Psoas muscle (tissue), 8 donors: Measurements from ENCODE around the gene KDM7A. TPM values are rescaled to one million over a fixed set of nuclear protein-coding genes. Genes with fewer than 3 reads are reported as not detected.

Source experiments
- ATAC-seq, 4 donors: fragments of 200-7000 bp; cut with Tn5 transposase; one replicate each; pipeline ENCODE4 v1.9.1; 2020; ENCODE audit warnings: moderate library complexity in 3 of 4, mild to moderate bottlenecking in 2 of 4
- DNase-seq, 2 donors: peaks; one replicate each; pipeline ENCODE4 v3.0.0-alpha.2; 2020
- H3K27ac ChIP-seq: fragments of 200-600 bp; one replicate; pipeline ENCODE4 v1.8.0; 2022
- H3K27me3 ChIP-seq, 3 donors: fragments of 200-600 bp in 1 of 3; one replicate each; pipeline versions ENCODE4 v1.6.1 to v1.8.0; 2013 to 2022; ENCODE audit warnings: low read length in 2 of 3, mild to moderate bottlenecking in 2 of 3, moderate library complexity in 1 of 3; ENCODE audit not compliant: insufficient read depth in 3 of 3
- H3K36me3 ChIP-seq, 2 donors: fragments of 200-600 bp in 1 of 2; one replicate each; pipeline versions ENCODE4 v1.6.1 to v1.8.0; 2013 to 2022; ENCODE audit warnings: low read depth in 1 of 2, mild to moderate bottlenecking in 1 of 2, moderate library complexity in 1 of 2; ENCODE audit not compliant: insufficient read depth in 1 of 2
- H3K4me1 ChIP-seq: fragments of 200-600 bp; one replicate; pipeline ENCODE4 v1.8.0; 2022
- H3K4me3 ChIP-seq: fragments of 200-600 bp; one replicate; pipeline ENCODE4 v1.8.0; 2022; ENCODE audit warnings: mild to moderate bottlenecking
- H3K9me3 ChIP-seq: fragments of 200-600 bp; one replicate; pipeline ENCODE4 v1.8.0; 2022
- WGBS, 3 donors: extraction: QIAGEN DNeasy Blood & Tissue Kit; methylation state at CpG; one replicate each; pipeline versions ENCODE4 v1.1.6 to v1.1.7; 2013; 5-methylcytosine and 5-hydroxymethylcytosine counted together
- intact Hi-C, 2 donors: fragments of 100-400 bp; cut with DNase I; formaldehyde crosslinking; loops; one replicate each; pipeline versions ENCODE4 v1.11.0 to v1.14.2; 2022
- polyA plus RNA-seq, 3 donors: library from polyadenylated mRNA; stranded (reverse); fragments of 200-250 nt; gene quantifications; one replicate each; pipeline ENCODE4 v1.2.3, GENCODE V29; 2013
- total RNA-seq, 4 donors: library from RNA; stranded (reverse); fragmentation: NEBNext Ultra II Directional in 2 of 4; extraction: Animal tissue kit (Norgen Biotek cat#: 25700) in 2 of 4; gene quantifications; one replicate each; pipeline versions ENCODE4 v1.2.1 to v1.2.4, GENCODE V29; 2021 to 2023
- TF ChIP-seq, protein P1 (sequence below): fragments of 200-600 bp; IDR thresholded peaks from one replicate; pipeline ENCODE4 v1.8.0; 2022; ENCODE audit warnings: antibody characterized with exemption
- donor health status: healthy with polysubstance abuse.
- donor health status: DM: no; HTN: no; CAD: no; lungs with moderate emphysema.
- donor health status: Bipolar disorder and iron deficiency.
- donor health status: healthy.
- donor health status: DM: yes; HTN: yes; CAD: no.
- donor health status: DM: no; HTN: no; CAD: no.
- donor health status: DM: no; HTN: no; CAD: no.
- donor health status: DM: yes; HTN: yes; CAD: no.

The KDM7A gene
- total and polyA plus RNA-seq, 7 donors, result 5.5 to 59.4 (median 27.4) TPM

DNA sequence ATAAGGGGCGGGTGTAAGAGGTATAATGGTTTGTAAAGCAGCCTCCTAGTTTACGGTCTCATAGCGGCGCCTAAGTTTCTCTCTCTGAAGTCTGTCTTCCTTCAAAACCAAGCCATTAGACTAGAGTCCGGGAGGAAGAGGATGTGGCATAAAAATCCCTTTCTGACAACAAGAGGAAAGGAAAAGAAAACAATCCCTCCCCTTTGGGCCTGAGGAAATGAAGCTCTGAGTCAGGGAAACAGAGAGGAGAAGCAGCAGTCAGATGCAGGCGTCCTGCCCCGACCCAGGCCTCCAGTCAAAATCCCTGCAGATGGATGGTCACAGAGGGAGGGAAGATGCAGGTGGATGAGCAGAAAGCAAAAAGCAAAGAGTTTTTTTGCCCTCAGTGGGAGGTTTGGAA lies 137.7 kb downstream of the KDM7A start:
- no peak overlapping the region for H3K4me3 ChIP-seq
- no peak for ATAC-seq
- H3K4me1 ChIP-seq, result no peaks in the 10 kb centered on the region
- no peaks in the 10 kb centered on the region for H3K27me3 ChIP-seq
- WGBS, 3 donors, result 69 to 71% (median 70%) methylated on average over 7 of the region's 7 CpGs
- peaks cover 0 to 24% of the 10 kb centered on the region in 2 donors for H3K36me3 ChIP-seq
- H3K27ac ChIP-seq, result no peak overlapping the region
- TF ChIP-seq, protein P1, sequence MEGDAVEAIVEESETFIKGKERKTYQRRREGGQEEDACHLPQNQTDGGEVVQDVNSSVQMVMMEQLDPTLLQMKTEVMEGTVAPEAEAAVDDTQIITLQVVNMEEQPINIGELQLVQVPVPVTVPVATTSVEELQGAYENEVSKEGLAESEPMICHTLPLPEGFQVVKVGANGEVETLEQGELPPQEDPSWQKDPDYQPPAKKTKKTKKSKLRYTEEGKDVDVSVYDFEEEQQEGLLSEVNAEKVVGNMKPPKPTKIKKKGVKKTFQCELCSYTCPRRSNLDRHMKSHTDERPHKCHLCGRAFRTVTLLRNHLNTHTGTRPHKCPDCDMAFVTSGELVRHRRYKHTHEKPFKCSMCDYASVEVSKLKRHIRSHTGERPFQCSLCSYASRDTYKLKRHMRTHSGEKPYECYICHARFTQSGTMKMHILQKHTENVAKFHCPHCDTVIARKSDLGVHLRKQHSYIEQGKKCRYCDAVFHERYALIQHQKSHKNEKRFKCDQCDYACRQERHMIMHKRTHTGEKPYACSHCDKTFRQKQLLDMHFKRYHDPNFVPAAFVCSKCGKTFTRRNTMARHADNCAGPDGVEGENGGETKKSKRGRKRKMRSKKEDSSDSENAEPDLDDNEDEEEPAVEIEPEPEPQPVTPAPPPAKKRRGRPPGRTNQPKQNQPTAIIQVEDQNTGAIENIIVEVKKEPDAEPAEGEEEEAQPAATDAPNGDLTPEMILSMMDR, result no peak
- intact Hi-C loops, result no loop called here
- DNase-seq, result no peak
- no peaks in the 10 kb centered on the region for H3K9me3 ChIP-seq

DNA sequence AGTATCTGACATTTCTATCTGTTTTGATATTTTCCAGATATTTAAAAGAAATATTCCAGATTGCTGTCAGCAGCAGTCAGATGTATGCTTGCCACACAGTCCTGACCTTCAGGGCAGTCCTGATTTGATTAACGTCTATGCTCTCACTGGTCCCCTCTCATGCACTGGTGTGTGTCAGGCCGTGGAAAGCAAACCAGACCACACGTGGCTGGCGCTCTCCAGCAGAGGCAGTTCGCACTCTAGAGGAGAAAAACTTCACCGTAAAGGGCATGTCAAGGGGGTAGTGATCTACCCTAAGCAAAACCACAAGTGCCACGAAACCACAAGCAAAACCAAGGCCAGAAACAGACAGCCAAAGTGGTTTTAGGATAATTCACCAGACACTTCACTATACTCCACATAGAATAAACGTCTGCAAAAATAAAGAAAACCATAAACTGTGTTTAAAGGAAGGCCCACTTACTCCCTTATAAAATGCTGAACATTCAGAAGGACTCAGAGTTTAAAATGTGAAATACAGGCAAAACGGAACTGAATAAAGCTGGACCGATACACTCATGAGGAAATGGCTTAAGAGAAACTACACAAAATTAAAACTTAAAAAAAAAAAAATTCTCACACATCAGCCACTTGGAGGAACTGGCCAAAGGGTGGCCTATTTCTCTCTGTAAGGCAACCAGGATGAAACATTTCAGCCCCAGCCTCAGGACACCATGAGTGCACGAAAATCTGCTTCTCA lies 140.4 kb downstream of the KDM7A start:
- 84 to 87% (median 85%) methylated on average over 11 of the region's 11 CpGs for WGBS, 3 donors
- H3K27ac ChIP-seq, result no peak overlapping the region
- DNase-seq, result no peak
- no peaks in the 10 kb centered on the region for H3K9me3 ChIP-seq
- H3K4me3 ChIP-seq, result no peak overlapping the region
- no peaks in the 10 kb centered on the region for H3K27me3 ChIP-seq
- H3K36me3 ChIP-seq, result peaks cover 0 to 33% of the 10 kb centered on the region in 2 donors
- TF ChIP-seq, protein P1, result no peak
- no peaks in the 10 kb centered on the region for H3K4me1 ChIP-seq
- ATAC-seq, result no peak
- intact Hi-C loops, result no loop called here

DNA sequence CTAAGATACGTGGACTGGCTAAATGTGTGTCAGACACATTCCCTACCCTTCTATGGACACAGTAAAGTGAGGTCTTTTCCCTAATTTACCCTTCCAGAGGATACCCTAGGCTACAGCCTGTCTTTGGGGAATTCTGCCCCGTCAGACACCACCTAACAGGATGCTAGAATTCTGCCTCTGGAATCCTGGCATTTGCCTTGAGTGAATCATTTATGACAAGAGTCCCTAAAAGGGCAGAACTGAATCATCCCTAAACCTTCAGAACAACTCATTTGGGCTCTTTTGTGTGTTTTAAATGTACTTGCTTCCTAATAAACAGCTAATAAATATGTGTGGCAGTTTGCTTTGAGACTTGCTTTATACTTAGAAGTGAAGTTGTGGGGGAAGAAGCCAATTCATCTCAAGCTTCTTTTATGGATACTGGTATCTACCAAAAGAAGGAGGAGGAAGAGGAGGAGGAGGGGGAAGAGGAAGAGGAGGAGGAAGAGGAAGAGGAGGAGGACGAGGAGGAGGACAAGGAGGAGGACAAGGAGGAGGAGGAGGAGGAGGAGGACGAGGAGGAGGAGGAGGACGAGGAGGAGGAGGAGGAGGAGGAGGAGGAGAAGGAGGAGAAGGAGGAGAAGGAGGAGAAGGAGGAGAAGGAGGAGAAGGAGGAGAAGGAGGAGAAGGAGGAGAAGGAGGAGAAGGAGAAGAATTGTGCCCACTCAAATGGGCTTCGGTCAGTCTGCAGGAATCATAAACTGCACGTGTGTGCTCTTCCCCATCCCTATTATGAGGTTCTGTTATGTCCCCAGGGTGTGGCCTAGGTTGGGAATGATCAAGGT lies 141.2 kb downstream of the KDM7A start:
- Histone ChIP-seq H3K27ac (no peak overlapping the region), H3K4me1 (no peaks in the 10 kb centered on the region), H3K9me3 (no peaks in the 10 kb centered on the region), H3K4me3 (no peak overlapping the region), H3K27me3 (no peaks in the 10 kb centered on the region), H3K36me3 (peaks cover 0 to 28% of the 10 kb centered on the region in 2 donors)
- 83 to 86% (median 83%) methylated on average over 4 of the region's 7 CpGs for WGBS, 3 donors
- DNase-seq (no peak), ATAC-seq (no peak)
- intact Hi-C loops, result no loop called here
- TF ChIP-seq, protein P1, result no peak

Other genes starting within 250 kb of the KDM7A start
- gene PARP12, start 114.0 kb downstream of the KDM7A start, total RNA-seq, result 1 to 10 TPM; 4.3 to 5.5 (median 5.0) TPM
- 1 to 10 TPM; 4.6 to 6.9 (median 5.2) TPM for gene PARP12, start 114.0 kb downstream of the KDM7A start, polyA plus RNA-seq
- gene SLC37A3, start 221.5 kb upstream of the KDM7A start, total RNA-seq, result 1 to 10 TPM; 7.0 to 9.1 (median 8.0) TPM
- gene SLC37A3, start 221.5 kb upstream of the KDM7A start, polyA plus RNA-seq, result 1 to 10 TPM; 5.3 to 8.5 (median 7.5) TPM
- not detected for gene RAB19, start 227.1 kb upstream of the KDM7A start, total RNA-seq
- gene RAB19, start 227.1 kb upstream of the KDM7A start, polyA plus RNA-seq, result not detected